HL-60 (cell line): ENCODE measurements around the gene UFC1.

ENCODE experiments used
- GABPA ChIP-seq: IDR thresholded peaks from 2 replicates; pipeline ENCODE4 v1.6.1; 2012; ENCODE audit warnings: low read depth
- POLR2AphosphoS5 ChIP-seq: IDR thresholded peaks from 2 replicates; pipeline ENCODE4 v1.6.1; 2012; ENCODE audit warnings: low read depth
- REST ChIP-seq: IDR thresholded peaks from 2 replicates; pipeline ENCODE4 v1.6.1; 2012; ENCODE audit warnings: low read depth; ENCODE audit not compliant: insufficient replicate concordance
- TF ChIP-seq, protein P1 (sequence below): IDR thresholded peaks from one replicate; pipeline ENCODE4 v1.5.1; 2011; ENCODE audit warnings: low read length, control low read depth, inconsistent platforms; ENCODE audit not compliant: insufficient read depth

GRCh38 chr1:161159913-161160243 is 6.1 kb downstream of the UFC1 start:
- TF ChIP-seq, protein P1, sequence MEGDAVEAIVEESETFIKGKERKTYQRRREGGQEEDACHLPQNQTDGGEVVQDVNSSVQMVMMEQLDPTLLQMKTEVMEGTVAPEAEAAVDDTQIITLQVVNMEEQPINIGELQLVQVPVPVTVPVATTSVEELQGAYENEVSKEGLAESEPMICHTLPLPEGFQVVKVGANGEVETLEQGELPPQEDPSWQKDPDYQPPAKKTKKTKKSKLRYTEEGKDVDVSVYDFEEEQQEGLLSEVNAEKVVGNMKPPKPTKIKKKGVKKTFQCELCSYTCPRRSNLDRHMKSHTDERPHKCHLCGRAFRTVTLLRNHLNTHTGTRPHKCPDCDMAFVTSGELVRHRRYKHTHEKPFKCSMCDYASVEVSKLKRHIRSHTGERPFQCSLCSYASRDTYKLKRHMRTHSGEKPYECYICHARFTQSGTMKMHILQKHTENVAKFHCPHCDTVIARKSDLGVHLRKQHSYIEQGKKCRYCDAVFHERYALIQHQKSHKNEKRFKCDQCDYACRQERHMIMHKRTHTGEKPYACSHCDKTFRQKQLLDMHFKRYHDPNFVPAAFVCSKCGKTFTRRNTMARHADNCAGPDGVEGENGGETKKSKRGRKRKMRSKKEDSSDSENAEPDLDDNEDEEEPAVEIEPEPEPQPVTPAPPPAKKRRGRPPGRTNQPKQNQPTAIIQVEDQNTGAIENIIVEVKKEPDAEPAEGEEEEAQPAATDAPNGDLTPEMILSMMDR: no peak
- TF ChIP-seq GABPA: no peak
- no peak for TF ChIP-seq REST
- no peak for TF ChIP-seq POLR2AphosphoS5
